ENCODE measurements around the gene AREG.

GRCh38 chr4:74453829-74454742 is 9.2 kb downstream of the AREG start:
- TF ChIP-seq, protein P1, sequence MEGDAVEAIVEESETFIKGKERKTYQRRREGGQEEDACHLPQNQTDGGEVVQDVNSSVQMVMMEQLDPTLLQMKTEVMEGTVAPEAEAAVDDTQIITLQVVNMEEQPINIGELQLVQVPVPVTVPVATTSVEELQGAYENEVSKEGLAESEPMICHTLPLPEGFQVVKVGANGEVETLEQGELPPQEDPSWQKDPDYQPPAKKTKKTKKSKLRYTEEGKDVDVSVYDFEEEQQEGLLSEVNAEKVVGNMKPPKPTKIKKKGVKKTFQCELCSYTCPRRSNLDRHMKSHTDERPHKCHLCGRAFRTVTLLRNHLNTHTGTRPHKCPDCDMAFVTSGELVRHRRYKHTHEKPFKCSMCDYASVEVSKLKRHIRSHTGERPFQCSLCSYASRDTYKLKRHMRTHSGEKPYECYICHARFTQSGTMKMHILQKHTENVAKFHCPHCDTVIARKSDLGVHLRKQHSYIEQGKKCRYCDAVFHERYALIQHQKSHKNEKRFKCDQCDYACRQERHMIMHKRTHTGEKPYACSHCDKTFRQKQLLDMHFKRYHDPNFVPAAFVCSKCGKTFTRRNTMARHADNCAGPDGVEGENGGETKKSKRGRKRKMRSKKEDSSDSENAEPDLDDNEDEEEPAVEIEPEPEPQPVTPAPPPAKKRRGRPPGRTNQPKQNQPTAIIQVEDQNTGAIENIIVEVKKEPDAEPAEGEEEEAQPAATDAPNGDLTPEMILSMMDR (IDR thresholded peaks at IDR 0.05; ENCODE audit: low read depth, low read length) = no peak
- TF ChIP-seq MAX (IDR thresholded peaks at IDR 0.05; ENCODE audit: low read depth, low read length) (no peak), MYC (IDR thresholded peaks at IDR 0.05; ENCODE audit: low read depth, low read length) (no peak), POLR2A (IDR thresholded peaks at IDR 0.05; ENCODE audit: extremely low read depth, insufficient read length) (no peak)

Data from NB4 (cell line).